ENCODE data around the gene RAB11FIP5. TPM values are rescaled to one million over a fixed set of nuclear protein-coding genes. Genes with fewer than 3 reads are reported as not detected.
"Not testable (repeated sequence)": the region's sequence is repeated elsewhere in the genome, so short reads cannot be mapped to it uniquely, and the experiment has no call there.

RAB11FIP5 gene
- total RNA-seq, 1 donor from 2014 or later: 54.7 TPM

DNA sequence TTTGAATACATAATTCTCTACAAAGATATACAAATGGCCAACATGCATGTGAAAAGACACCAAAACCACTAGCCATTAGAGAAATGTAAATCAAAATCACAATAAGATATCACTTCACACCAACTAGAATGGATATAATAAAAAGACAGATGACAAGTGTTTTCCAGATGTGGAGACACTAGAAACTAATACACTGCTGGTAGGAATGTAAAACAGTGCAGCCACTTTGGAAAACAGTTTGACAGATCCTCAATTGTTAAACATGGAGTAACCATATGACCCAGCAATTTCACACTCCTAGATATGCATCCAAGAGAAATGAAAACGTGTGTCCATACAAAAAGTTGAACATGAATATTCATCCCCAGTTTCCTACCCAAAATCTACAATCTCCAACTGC lies 9.8 kb upstream of the RAB11FIP5 start:
- Mint-ChIP-seq H3K4me3 (ENCODE audit: unreplicated experiment) (no peak overlapping the region), H3K4me1 (ENCODE audit: low read depth) (no peaks in the 10 kb centered on the region), H3K27me3 (ENCODE audit: low read depth) (peaks cover 23% of the 10 kb centered on the region), H3K27ac (ENCODE audit: unreplicated experiment) (no peak overlapping the region), H3K36me3 (ENCODE audit: low read depth) (peaks cover 1% of the 10 kb centered on the region), H3K9me3 (ENCODE audit: low read depth) (peaks cover 8% of the 10 kb centered on the region)
- no peak for TF ChIP-seq CTCF (IDR thresholded peaks at IDR 0.05)
- DNase-seq (ENCODE audit: low spot score): no peak

DNA sequence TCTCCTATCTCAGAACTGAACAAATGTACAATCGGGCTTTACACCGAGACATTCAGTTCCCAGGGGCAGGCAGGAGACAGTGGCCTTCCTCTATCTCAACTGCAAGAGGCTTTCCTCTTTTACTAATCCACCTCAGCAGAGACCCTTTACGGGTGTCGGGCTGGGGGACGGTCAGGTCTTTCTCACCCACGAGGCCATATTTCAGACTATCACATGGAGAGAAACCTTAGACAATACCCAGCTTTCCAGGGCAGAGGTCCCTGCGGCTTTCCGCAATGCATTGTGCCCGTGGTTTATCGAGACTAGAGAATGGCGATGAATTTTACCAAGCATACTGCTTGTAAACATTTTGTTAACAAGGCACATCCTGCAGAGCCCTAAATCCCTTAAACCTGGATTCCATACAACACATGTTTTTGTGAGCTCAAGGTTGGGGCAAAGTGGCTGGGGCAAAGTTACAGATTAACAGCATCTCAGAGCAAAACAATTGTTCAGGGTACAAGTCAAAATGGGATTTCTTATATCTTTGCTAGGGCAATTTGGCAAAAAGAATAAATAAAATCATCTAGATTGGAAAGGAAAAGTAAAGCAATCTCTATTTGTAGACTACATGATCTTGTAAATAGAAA lies 7.0 kb upstream of the RAB11FIP5 start:
- H3K27ac Mint-ChIP-seq (ENCODE audit: unreplicated experiment); H3K36me3 Mint-ChIP-seq (ENCODE audit: low read depth); H3K4me1 Mint-ChIP-seq (ENCODE audit: low read depth); H3K9me3 Mint-ChIP-seq (ENCODE audit: low read depth); DNase-seq (ENCODE audit: low spot score); H3K4me3 Mint-ChIP-seq (ENCODE audit: unreplicated experiment): not testable (repeated sequence)
- H3K27me3 Mint-ChIP-seq (ENCODE audit: low read depth): peaks cover 14% of the 10 kb centered on the region

DNA sequence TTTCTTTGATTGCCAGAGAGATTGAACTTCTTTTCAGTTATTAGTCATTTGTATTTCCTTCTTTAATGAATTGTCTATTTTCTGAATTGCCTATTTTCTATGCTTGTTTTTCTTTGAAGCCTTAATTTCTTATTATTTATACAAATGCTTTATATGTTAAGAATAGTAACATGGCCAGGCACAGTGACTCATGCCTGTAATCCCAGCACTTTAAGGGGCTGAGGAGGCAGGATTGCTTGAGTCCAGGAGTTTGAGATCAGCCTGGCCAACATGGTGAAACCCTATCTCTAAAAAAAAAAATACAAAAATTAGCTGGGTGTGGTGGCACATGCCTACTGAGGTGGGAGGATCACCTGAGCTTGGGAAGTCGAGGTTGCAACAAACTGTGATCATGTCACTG lies 4.7 kb upstream of the RAB11FIP5 start:
- TF ChIP-seq CTCF (IDR thresholded peaks at IDR 0.05): no peak
- Mint-ChIP-seq H3K36me3 (ENCODE audit: low read depth) (no peaks in the 10 kb centered on the region), H3K4me1 (ENCODE audit: low read depth) (no peaks in the 10 kb centered on the region), H3K4me3 (ENCODE audit: unreplicated experiment) (no peak overlapping the region), H3K9me3 (ENCODE audit: low read depth) (no peaks in the 10 kb centered on the region), H3K27ac (ENCODE audit: unreplicated experiment) (no peak overlapping the region), H3K27me3 (ENCODE audit: low read depth) (peaks cover 5% of the 10 kb centered on the region)
- no peak for DNase-seq (ENCODE audit: low spot score)

DNA sequence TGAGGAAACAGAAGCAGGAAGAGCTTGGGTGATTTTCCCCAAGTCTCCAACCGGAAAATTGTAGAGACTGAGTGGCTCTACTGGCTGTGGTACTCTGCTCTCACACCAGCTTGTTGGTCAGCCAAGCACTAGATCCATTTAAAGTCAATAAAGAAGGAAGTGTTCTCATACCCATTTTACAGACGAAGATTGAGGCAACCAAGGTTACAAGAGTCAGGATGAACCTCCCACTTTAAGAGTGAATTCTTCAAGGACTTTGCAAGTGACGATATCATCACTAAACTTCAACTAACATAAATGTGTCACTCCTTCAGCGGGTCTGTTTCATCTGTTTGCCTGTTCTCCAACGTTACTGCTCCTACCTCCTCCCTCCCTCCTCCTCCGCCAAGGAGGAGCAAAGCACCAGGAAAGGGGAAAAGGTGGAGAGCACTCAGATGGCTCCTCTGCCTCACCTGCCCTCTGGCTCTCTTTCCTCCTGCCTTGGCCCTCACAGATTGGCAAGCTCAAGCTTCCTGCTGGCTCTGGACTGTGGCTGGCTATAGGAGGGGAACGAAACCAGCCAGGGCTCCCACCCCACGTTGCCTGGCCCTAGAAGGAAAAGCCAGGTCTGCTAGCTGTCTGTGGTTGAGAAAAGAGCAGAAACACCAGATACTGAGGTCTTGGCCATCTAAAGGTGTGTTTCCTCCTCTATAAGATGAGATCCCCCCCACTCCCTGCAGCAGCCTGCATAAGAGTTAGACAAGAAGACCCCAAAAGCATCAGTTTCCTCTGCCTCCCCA lies 3.6 kb upstream of the RAB11FIP5 start:
- TF ChIP-seq CTCF (IDR thresholded peaks at IDR 0.05): no peak

DNA sequence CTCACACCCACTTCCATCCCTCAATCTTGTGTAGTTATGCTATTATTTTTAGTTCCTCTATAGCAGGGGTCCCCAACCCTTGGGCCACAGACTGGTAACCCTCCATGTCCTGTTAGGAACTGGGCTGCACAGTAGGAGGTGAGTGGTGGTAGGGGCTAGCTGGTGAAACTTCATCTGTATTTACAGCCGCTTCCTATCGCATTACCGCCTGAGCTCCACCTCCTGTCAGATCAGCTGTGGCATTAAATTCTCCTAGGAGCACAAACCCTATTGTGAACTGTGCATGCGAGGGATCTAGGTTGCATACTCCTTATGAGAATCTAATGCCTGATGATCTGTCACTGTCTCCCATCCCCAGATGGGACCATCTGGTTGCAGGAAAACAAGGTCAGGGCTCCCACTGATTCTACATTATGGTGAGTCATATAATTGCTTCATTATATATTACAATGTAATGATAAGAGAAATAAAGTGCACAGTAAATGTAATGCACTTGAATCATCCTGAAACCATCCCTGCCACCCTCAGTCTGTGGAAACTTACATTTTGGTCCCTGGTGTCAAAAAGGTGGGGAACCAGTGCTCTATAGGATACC lies 1.6 kb upstream of the RAB11FIP5 start:
- Mint-ChIP-seq H3K27ac (ENCODE audit: unreplicated experiment) (no peak overlapping the region), H3K27me3 (ENCODE audit: low read depth) (no peaks in the 10 kb centered on the region), H3K36me3 (ENCODE audit: low read depth) (no peaks in the 10 kb centered on the region), H3K9me3 (ENCODE audit: low read depth) (no peaks in the 10 kb centered on the region), H3K4me1 (ENCODE audit: low read depth) (peaks cover 21% of the 10 kb centered on the region), H3K4me3 (ENCODE audit: unreplicated experiment) (peak overlapping the region; percentile 25)
- no peak for DNase-seq (ENCODE audit: low spot score)
- TF ChIP-seq CTCF (IDR thresholded peaks at IDR 0.05): no peak

More for the DNA sequence above, 3.6 kb upstream of the RAB11FIP5 start:
- DNase-seq (ENCODE audit: low spot score): no peak
- H3K4me3 Mint-ChIP-seq (ENCODE audit: unreplicated experiment): no peak overlapping the region
- H3K9me3 Mint-ChIP-seq (ENCODE audit: low read depth): no peaks in the 10 kb centered on the region
- H3K36me3 Mint-ChIP-seq (ENCODE audit: low read depth): no peaks in the 10 kb centered on the region
- H3K27ac Mint-ChIP-seq (ENCODE audit: unreplicated experiment): no peak overlapping the region
- peaks cover 5% of the 10 kb centered on the region for H3K27me3 Mint-ChIP-seq (ENCODE audit: low read depth)
- H3K4me1 Mint-ChIP-seq (ENCODE audit: low read depth): peaks cover 2% of the 10 kb centered on the region
